GM21360 (cell line): ENCODE measurements around the gene AGA.

ENCODE experiments used
- ATAC-seq: cut with Tn5 transposase; IDR thresholded peaks from one replicate; pipeline ENCODE4 v1.9.1; 2021; ENCODE audit warnings: mild to moderate bottlenecking, moderate library complexity; ENCODE audit not compliant: unreplicated experiment

The AGA gene

GRCh38 chr4:177391953-177392352 is 50.3 kb downstream of the AGA start:
- ATAC-seq: no peak

DNA sequence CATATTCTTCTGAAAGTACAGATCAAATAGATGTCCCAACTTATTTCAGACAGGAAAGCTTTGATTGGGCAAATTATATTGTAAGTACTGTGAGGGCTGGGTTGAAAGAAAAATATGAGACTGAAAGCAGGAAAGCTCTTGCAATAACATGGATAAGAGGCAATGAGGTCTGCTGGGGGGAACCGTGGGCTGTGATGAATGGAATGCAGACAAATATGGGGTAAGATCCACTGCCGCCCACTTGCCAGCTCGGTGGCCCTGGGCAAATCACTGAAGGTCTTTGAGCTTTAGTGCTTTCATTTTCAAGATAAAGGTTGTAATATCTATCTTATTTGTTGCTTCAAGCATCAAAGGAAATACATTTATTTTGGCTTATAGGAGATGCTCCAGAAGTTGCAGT is 51.0 kb downstream of the AGA start:
- no peak for ATAC-seq

GRCh38 chr4:177386278-177386815 is 55.9 kb downstream of the AGA start:
- ATAC-seq: no peak

- no peak for ATAC-seq
Observed at GRCh38 chr4:177385576-177386277, 56.5 kb downstream of the AGA start.

GRCh38 chr4:177384856-177385397 is 57.3 kb downstream of the AGA start:
- no peak for ATAC-seq

DNA sequence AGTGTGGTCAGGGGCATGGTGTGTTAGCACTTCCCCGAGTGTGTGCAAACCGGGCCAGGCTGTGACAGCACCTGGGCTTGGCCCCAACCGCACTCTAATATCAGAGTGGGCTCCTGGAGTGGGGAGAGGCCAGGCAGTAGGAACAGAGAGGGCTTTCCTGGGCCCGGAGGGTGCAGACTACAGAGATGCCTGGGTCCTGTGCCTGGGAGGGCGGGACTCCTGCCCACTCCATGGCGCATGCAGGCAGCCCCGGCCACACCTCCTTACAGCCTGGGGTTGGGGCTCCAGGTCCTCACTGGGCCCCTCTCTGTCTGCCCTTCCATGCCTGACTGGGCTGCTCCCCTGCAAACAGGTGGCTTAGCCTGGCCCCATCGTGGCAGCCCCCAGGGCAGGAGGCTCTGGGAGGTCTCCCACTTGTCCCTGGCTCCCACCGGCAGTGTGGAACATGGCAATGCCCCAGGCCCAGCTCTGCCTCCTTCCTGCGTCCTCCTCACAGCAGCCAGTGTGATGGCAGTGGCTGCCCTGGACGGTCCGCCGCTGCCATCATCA is 60.4 kb downstream of the AGA start:
- no peak for ATAC-seq
